SU-DHL-6 (cell line): ENCODE data around the gene LCNL1.
"Not testable (repeated sequence)": the region's sequence is repeated elsewhere in the genome, so short reads cannot be mapped to it uniquely, and the experiment has no call there.

ENCODE experiments used
- H2AFZ ChIP-seq: fragments of 200-600 bp; sonication (generic); 2 replicates; pipeline ENCODE4 v1.6.1; 2014; ENCODE audit warnings: low read depth, mild to moderate bottlenecking, moderate library complexity, mixed read lengths, antibody characterized with exemption, low read length; ENCODE audit not compliant: severe bottlenecking
- H3F3A ChIP-seq: fragments of 200-600 bp; shearing (Covaris generic); 2 replicates; pipeline ENCODE4 v1.6.0; 2016; ENCODE audit warnings: antibody characterized with exemption, mild to moderate bottlenecking; ENCODE audit not compliant: insufficient read depth
- H3K27ac ChIP-seq: fragments of 200-600 bp; sonication (generic); 2 replicates; pipeline ENCODE4 v1.5.1; 2016; ENCODE audit warnings: low read depth, mild to moderate bottlenecking, low read length, moderate library complexity, mixed read lengths
- H3K27me3 ChIP-seq: fragments of 200-600 bp; sonication (generic), shearing (Covaris generic); 2 replicates; pipeline ENCODE4 v1.6.0; 2014; ENCODE audit warnings: mild to moderate bottlenecking, low read length
- H3K36me3 ChIP-seq: fragments of 200-600 bp; sonication (generic); 2 replicates; pipeline ENCODE4 v1.6.1; 2014; ENCODE audit warnings: mild to moderate bottlenecking, low read length, mixed read lengths
- H3K4me2 ChIP-seq: fragments of 300-600, 200-600 bp; shearing (Covaris generic), sonication (generic); 2 replicates; pipeline ENCODE4 v1.6.0; 2014; ENCODE audit warnings: low read length, low read depth, mild to moderate bottlenecking; ENCODE audit not compliant: poor library complexity, severe bottlenecking
- H3K4me3 ChIP-seq: fragments of 200-600 bp; sonication (generic); 2 replicates; pipeline ENCODE4 v1.5.1; 2014; ENCODE audit warnings: antibody characterized with exemption, low read length, mild to moderate bottlenecking, mixed read lengths; ENCODE audit not compliant: insufficient read depth, poor library complexity, severe bottlenecking
- H3K79me2 ChIP-seq: fragments of 200-600 bp; sonication (generic); 2 replicates; pipeline ENCODE4 v1.6.1; 2014; ENCODE audit warnings: mild to moderate bottlenecking, low read length, moderate library complexity; ENCODE audit not compliant: insufficient read depth
- H3K9ac ChIP-seq: fragments of 200-600 bp; sonication (generic); 2 replicates; pipeline ENCODE4 v1.7.0; 2014; ENCODE audit warnings: mild to moderate bottlenecking, low read length
- H3K9me2 ChIP-seq: fragments of 200-600 bp; sonication (generic); replicated peaks from 2 replicates; pipeline ENCODE4 v1.6.1; 2014; ENCODE audit warnings: low read length; ENCODE audit not compliant: insufficient read depth
- H3K9me3 ChIP-seq: fragments of 200-600 bp; sonication (generic); 2 replicates; pipeline ENCODE4 v1.6.1; 2014; ENCODE audit warnings: low read length, mixed read lengths; ENCODE audit not compliant: insufficient read depth
- H4K20me1 ChIP-seq: fragments of 200-600 bp; sonication (generic); 2 replicates; pipeline ENCODE4 v1.6.1; 2014; ENCODE audit warnings: low read depth, mild to moderate bottlenecking, antibody characterized with exemption, low read length, moderate library complexity, mixed read lengths
- EZH2phosphoT487 ChIP-seq: fragments of 200-600 bp; sonication (generic), shearing (Covaris generic); conservative IDR thresholded peaks from 2 replicates; pipeline ENCODE4 v1.6.1; 2018; ENCODE audit warnings: mild to moderate bottlenecking, antibody characterized with exemption, low read length, moderate library complexity, mixed read lengths
- TF ChIP-seq, protein P1 (sequence below): fragments of 200-600 bp; sonication (generic); IDR thresholded peaks from one replicate; pipeline ENCODE4 v1.5.1; 2017; ENCODE audit warnings: antibody characterized with exemption, mild to moderate bottlenecking, low read length, moderate library complexity; ENCODE audit not compliant: insufficient read depth, poor library complexity, severe bottlenecking

Gene LCNL1

DNA sequence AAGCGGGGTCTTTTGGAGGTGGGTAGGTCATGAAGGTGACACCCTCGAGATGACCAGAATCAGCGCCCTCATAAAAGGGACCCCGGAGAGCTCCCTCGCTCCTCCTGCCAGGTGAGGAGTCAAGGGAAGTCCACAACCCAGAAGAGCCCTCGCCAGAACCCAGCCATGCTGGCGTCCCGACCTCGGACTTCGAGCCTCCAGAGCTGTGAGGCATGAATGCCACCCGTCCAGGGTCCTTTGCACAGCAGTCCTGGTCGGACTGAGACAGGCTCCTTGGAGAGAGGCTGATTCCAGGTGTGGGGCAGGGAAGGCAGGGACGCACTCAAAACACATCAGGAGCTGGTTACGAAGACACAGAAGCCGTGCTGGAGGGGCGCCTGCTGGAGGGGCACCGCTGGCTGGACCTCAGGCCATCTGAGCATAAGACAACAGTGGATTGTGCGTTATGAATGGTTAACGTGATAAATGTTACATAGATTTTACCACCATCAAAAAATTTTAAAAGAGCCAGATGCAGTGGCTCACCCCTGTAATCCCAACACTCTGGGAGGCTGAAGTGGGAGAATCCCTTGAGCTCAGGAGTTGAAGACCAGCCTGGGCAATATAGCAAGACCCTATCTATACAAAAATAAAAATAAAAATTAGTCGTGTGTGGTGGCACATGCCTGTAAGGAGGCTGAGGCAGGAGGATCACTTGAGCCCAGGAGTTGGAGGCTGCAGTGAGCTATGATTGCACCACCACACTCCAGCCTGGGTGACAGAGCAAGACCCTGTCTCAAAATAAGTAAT lies 19.3 kb downstream of the LCNL1 start:
- Histone ChIP-seq H3K27ac (no peak overlapping the region), H3K36me3 (no peaks in the 10 kb centered on the region), H4K20me1 (no peaks in the 10 kb centered on the region), H3K4me2 (no peak overlapping the region), H3K79me2 (no peaks in the 10 kb centered on the region), H2AFZ (no peak overlapping the region), H3F3A (no peaks in the 10 kb centered on the region), H3K9me2 (no peaks in the 10 kb centered on the region), H3K9me3 (no peaks in the 10 kb centered on the region), H3K27me3 (no peaks in the 10 kb centered on the region), H3K9ac (no peak overlapping the region), H3K4me3 (no peak overlapping the region)
- TF ChIP-seq, protein P1, sequence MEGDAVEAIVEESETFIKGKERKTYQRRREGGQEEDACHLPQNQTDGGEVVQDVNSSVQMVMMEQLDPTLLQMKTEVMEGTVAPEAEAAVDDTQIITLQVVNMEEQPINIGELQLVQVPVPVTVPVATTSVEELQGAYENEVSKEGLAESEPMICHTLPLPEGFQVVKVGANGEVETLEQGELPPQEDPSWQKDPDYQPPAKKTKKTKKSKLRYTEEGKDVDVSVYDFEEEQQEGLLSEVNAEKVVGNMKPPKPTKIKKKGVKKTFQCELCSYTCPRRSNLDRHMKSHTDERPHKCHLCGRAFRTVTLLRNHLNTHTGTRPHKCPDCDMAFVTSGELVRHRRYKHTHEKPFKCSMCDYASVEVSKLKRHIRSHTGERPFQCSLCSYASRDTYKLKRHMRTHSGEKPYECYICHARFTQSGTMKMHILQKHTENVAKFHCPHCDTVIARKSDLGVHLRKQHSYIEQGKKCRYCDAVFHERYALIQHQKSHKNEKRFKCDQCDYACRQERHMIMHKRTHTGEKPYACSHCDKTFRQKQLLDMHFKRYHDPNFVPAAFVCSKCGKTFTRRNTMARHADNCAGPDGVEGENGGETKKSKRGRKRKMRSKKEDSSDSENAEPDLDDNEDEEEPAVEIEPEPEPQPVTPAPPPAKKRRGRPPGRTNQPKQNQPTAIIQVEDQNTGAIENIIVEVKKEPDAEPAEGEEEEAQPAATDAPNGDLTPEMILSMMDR = no peak
- no peak for TF ChIP-seq EZH2phosphoT487

DNA sequence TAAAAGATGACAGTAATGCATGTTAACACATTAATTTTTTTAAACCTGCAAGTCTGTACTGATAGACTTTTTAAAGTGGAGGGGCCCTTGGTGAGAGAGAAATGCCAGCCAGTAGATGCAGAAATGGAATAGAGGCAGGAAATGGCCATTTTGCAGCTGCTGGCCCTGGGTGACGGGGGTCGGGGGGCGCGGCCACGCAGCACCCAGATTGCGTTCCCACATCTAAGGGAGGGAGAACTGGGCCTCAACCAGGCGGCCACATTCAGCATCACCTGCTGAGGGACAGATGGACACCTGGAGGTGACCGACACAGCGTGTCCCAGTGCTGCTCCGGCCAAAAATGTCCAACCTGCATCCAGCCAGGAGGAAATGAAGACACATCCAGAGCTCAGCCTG lies 19.9 kb downstream of the LCNL1 start:
- H4K20me1 ChIP-seq = no peaks in the 10 kb centered on the region
- no peak overlapping the region for H2AFZ ChIP-seq
- no peak overlapping the region for H3K4me2 ChIP-seq
- H3K27me3 ChIP-seq = no peaks in the 10 kb centered on the region
- H3K36me3 ChIP-seq = no peaks in the 10 kb centered on the region
- H3K9me3 ChIP-seq = no peaks in the 10 kb centered on the region
- no peaks in the 10 kb centered on the region for H3K9me2 ChIP-seq
- H3K4me3 ChIP-seq = no peak overlapping the region
- no peaks in the 10 kb centered on the region for H3F3A ChIP-seq
- no peaks in the 10 kb centered on the region for H3K79me2 ChIP-seq
- TF ChIP-seq EZH2phosphoT487 = no peak
- no peak overlapping the region for H3K9ac ChIP-seq
- H3K27ac ChIP-seq = no peak overlapping the region

DNA sequence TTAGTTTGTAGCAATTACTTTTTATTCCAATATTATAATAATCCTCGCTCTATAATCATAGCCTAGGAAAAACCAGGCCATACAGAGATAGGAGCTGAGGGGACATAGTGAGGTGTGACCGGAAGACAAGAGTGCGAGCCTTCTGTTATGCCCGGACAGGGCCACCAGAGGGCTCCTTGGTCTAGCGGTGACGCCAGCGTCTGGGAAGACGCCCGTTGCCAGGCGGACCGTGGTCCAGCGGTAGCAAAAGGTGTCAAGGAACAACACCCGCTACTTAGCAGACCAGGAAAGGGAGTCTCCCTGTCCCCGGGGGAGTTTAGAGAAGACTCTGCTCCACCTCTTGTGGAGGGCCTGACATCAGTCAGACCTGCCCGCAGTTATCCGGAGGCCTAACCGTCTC lies 21.5 kb downstream of the LCNL1 start:
- not testable (repeated sequence) for H4K20me1 ChIP-seq, H2AFZ ChIP-seq, H3K27me3 ChIP-seq, H3K9me2 ChIP-seq, H3K4me3 ChIP-seq, H3K79me2 ChIP-seq, H3K4me2 ChIP-seq, H3K36me3 ChIP-seq, H3K9me3 ChIP-seq, H3K27ac ChIP-seq, H3K9ac ChIP-seq, H3F3A ChIP-seq

DNA sequence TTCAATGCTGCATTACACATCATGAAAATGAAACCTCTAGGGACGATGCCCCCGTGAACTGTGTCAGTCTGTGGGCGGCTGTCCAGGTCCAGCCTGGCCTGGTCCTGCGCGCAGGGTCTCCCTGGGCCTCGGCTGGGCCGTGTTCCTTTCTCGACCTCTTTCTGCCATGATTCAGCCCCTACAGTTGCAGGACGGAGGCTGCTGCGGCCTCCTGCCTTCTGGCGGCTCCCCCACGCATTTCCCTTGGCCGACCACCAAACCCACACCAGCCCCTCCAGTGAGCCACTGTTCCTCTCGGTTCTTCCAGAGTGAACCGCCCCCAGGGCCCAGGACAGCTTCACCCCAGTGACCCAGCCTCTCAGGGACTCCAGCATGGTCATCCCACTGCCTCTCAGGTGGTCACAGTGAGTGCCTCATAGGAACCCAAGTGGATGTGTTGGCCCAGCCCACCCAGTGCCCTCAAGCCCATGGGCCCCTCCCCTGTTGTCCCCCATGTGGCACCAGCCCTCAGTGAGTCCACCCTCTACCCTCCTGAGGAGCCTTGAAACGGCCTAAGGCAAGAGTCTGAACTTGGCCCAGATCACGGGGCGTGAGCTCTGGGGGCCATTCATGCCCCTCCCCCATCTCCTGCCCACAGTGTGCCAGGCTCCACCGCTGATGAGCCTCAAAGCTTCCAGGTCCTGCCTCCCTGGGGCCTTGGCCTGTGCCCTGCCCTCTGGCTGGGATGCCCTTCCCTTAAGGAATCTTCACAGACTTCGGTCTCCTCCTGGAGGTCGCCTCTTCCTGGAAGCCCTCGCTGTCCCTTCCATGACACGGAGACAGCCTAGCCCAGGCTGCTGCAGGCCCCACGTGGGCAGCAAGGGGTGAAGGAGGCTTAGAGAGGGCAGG lies 23.6 kb downstream of the LCNL1 start:
- H3K27ac ChIP-seq = no peak overlapping the region
- H3K36me3 ChIP-seq = no peaks in the 10 kb centered on the region
- no peaks in the 10 kb centered on the region for H3F3A ChIP-seq
- no peaks in the 10 kb centered on the region for H4K20me1 ChIP-seq
- no peak overlapping the region for H3K9ac ChIP-seq
- no peaks in the 10 kb centered on the region for H3K27me3 ChIP-seq
- no peak overlapping the region for H2AFZ ChIP-seq
- no peaks in the 10 kb centered on the region for H3K9me3 ChIP-seq
- H3K79me2 ChIP-seq = no peaks in the 10 kb centered on the region
- no peak for TF ChIP-seq EZH2phosphoT487
- TF ChIP-seq, protein P1 = no peak
- H3K4me3 ChIP-seq = no peak overlapping the region
- H3K9me2 ChIP-seq = no peaks in the 10 kb centered on the region
- H3K4me2 ChIP-seq = no peak overlapping the region
